H9 (cell line): Measurements from ENCODE around the gene TNKS2. TPM values are rescaled to one million over a fixed set of nuclear protein-coding genes. Genes with fewer than 3 reads are reported as not detected.

Source experiments
- DNase-seq: peaks from one replicate; pipeline ENCODE4 v3.0.0-alpha.2; 2017
- H2AFZ ChIP-seq: one replicate; pipeline ENCODE4 v1.6.1; 2013; ENCODE audit warnings: mild to moderate bottlenecking, low read length, control low read depth, moderate library complexity
- H2AK5ac ChIP-seq: 2 replicates; pipeline ENCODE4 v1.6.1; 2013; ENCODE audit warnings: low read length, control low read depth, mixed read lengths; ENCODE audit not compliant: insufficient read length
- H2BK120ac ChIP-seq: one replicate; pipeline ENCODE4 v1.6.1; 2013; ENCODE audit warnings: low read depth, mild to moderate bottlenecking, low read length, control low read depth, inconsistent platforms; ENCODE audit not compliant: poor library complexity, severe bottlenecking
- H2BK12ac ChIP-seq: 2 replicates; pipeline ENCODE4 v1.6.1; 2013; ENCODE audit warnings: low read length, control low read depth, mixed read lengths, low read depth; ENCODE audit not compliant: insufficient read length
- H2BK15ac ChIP-seq: 2 replicates; pipeline ENCODE4 v1.6.1; 2013; ENCODE audit warnings: low read depth, low read length, control low read depth
- H2BK20ac ChIP-seq: one replicate; pipeline ENCODE4 v1.6.1; 2013; ENCODE audit warnings: low read depth, mild to moderate bottlenecking, low read length, control low read depth, inconsistent platforms; ENCODE audit not compliant: poor library complexity, severe bottlenecking
- H2BK5ac ChIP-seq: 2 replicates; pipeline ENCODE4 v1.6.1; 2013; ENCODE audit warnings: low read length, control low read depth, mixed read lengths; ENCODE audit not compliant: insufficient read length
- H3K14ac ChIP-seq: 2 replicates; pipeline ENCODE4 v1.6.1; 2013; ENCODE audit warnings: low read length, control low read depth; ENCODE audit not compliant: insufficient read depth
- H3K18ac ChIP-seq: 2 replicates; pipeline ENCODE4 v1.6.1; 2013; ENCODE audit warnings: low read depth, mild to moderate bottlenecking, mixed read lengths, low read length, control low read depth; ENCODE audit not compliant: insufficient read length
- H3K23ac ChIP-seq: 2 replicates; pipeline ENCODE4 v1.6.1; 2013; ENCODE audit warnings: low read length, control low read depth, mixed read lengths, low read depth; ENCODE audit not compliant: insufficient read length
- H3K23me2 ChIP-seq: 2 replicates; pipeline ENCODE4 v1.6.1; 2013; ENCODE audit warnings: low read depth, mild to moderate bottlenecking, mixed read lengths, low read length, control low read depth; ENCODE audit not compliant: insufficient read length, poor library complexity, severe bottlenecking
- H3K27ac ChIP-seq: 2 replicates; pipeline ENCODE4 v1.5.1; 2013; ENCODE audit warnings: low read length, control low read depth, mixed read lengths, low read depth; ENCODE audit not compliant: insufficient read length
- H3K27me3 ChIP-seq: 2 replicates; pipeline ENCODE4 v1.6.1; 2013; ENCODE audit warnings: low read length, control low read depth, inconsistent platforms; ENCODE audit not compliant: insufficient read depth
- H3K4ac ChIP-seq: 2 replicates; pipeline ENCODE4 v1.6.1; 2013; ENCODE audit warnings: low read depth, mild to moderate bottlenecking, control low read depth, inconsistent platforms, low read length, moderate library complexity
- H3K4me1 ChIP-seq: 2 replicates; pipeline ENCODE4 v1.6.1; 2013; ENCODE audit warnings: low read length, control low read depth, inconsistent platforms; ENCODE audit not compliant: insufficient read depth
- H3K4me2 ChIP-seq: 2 replicates; pipeline ENCODE4 v1.6.1; 2013; ENCODE audit warnings: low read length, control low read depth, mixed read lengths; ENCODE audit not compliant: insufficient read length, insufficient read depth
- H3K56ac ChIP-seq: 2 replicates; pipeline ENCODE4 v1.6.1; 2013; ENCODE audit warnings: low read depth, mild to moderate bottlenecking, mixed read lengths, low read length, control low read depth; ENCODE audit not compliant: insufficient read length
- H3K79me1 ChIP-seq: 2 replicates; pipeline ENCODE4 v1.6.1; 2013; ENCODE audit warnings: low read depth, mild to moderate bottlenecking, moderate library complexity, low read length, control low read depth, inconsistent platforms; ENCODE audit not compliant: insufficient read depth, poor library complexity, severe bottlenecking
- H3K79me2 ChIP-seq: 2 replicates; pipeline ENCODE4 v1.6.1; 2013; ENCODE audit warnings: low read length, control low read depth, inconsistent platforms; ENCODE audit not compliant: insufficient read depth
- H3K9ac ChIP-seq: 2 replicates; pipeline ENCODE4 v1.6.1; 2013; ENCODE audit warnings: low read length, control low read depth, mixed read lengths; ENCODE audit not compliant: insufficient read length; ENCODE audit errors: extremely low read depth
- H3K9me3 ChIP-seq: one replicate; pipeline ENCODE4 v1.6.1; 2013; ENCODE audit warnings: low read depth, low read length, inconsistent platforms; ENCODE audit not compliant: control insufficient read depth
- H3T11ph ChIP-seq: one replicate; pipeline ENCODE4 v1.6.1; 2013; ENCODE audit warnings: mild to moderate bottlenecking, low read length, control low read depth, inconsistent platforms
- H4K20me1 ChIP-seq: one replicate; pipeline ENCODE4 v1.6.1; 2013; ENCODE audit not compliant: control insufficient read depth, insufficient read length, insufficient read depth
- H4K5ac ChIP-seq: 2 replicates; pipeline ENCODE4 v1.6.1; 2013; ENCODE audit warnings: low read depth, mild to moderate bottlenecking, mixed read lengths, low read length, control low read depth; ENCODE audit not compliant: insufficient read length
- H4K8ac ChIP-seq: replicated peaks from 2 replicates; pipeline ENCODE4 v1.6.1; 2013; ENCODE audit warnings: low read length, control low read depth, mixed read lengths, low read depth; ENCODE audit not compliant: insufficient read length
- H4K91ac ChIP-seq: 2 replicates; pipeline ENCODE4 v1.6.1; 2013; ENCODE audit warnings: low read depth, mild to moderate bottlenecking, moderate library complexity, mixed read lengths, low read length, control low read depth; ENCODE audit not compliant: insufficient read length
- H3K27ac Mint-ChIP-seq, 3 experiments: 2 replicates in 2 of 3; 3 replicates in 1 of 3; pipeline ENCODE4 v1.8.0; 2020 to 2021; ENCODE audit warnings: mixed read lengths in 3 of 3, mild to moderate bottlenecking in 1 of 3, moderate library complexity in 1 of 3
- H3K27me3 Mint-ChIP-seq: 2 replicates; pipeline ENCODE4 v1.8.0; 2021; ENCODE audit warnings: low read depth, mild to moderate bottlenecking, moderate library complexity, mixed read lengths
- H3K36me3 Mint-ChIP-seq, 3 experiments: 2 replicates in 2 of 3; 3 replicates in 1 of 3; pipeline ENCODE4 v1.8.0; 2020 to 2021; ENCODE audit warnings: low read depth in 3 of 3, mixed read lengths in 3 of 3; ENCODE audit not compliant: insufficient read depth in 1 of 3
- H3K4me1 Mint-ChIP-seq, 2 experiments: 2 replicates each; pipeline ENCODE4 v1.8.0; 2020; ENCODE audit warnings: mixed read lengths in 2 of 2
- H3K4me3 Mint-ChIP-seq, 2 experiments: 2 replicates in 1 of 2; 3 replicates in 1 of 2; pipeline ENCODE4 v1.8.0; 2020 to 2021; ENCODE audit warnings: mild to moderate bottlenecking in 2 of 2, mixed read lengths in 2 of 2, moderate library complexity in 1 of 2
- H3K9me3 Mint-ChIP-seq, 2 experiments: 2 replicates in 1 of 2; 3 replicates in 1 of 2; pipeline ENCODE4 v1.8.0; 2020; ENCODE audit warnings: mild to moderate bottlenecking in 2 of 2, mixed read lengths in 2 of 2, moderate library complexity in 1 of 2
- WGBS: extraction: QIAGEN DNeasy Blood & Tissue Kit; methylation state at CpG from one replicate; pipeline ENCODE4 v1.1.7; 2013; ENCODE audit warnings: missing lambda C conversion rate, low lambda C conversion rate, mixed read lengths; ENCODE audit not compliant: insufficient read length; ENCODE audit errors: extremely low coverage; 5-methylcytosine and 5-hydroxymethylcytosine counted together
- total RNA-seq: library from RNA; stranded (reverse); gene quantifications from 2 replicates; pipeline ENCODE4 v1.2.1, GENCODE V29; 2021
- TF ChIP-seq, protein P1 (sequence below): fragments of 200-600 bp; sonication (generic); conservative IDR thresholded peaks from 3 replicates; pipeline ENCODE4 v1.8.0; 2021; ENCODE audit warnings: antibody characterized with exemption, mild to moderate bottlenecking

TNKS2 gene
- total RNA-seq, 1 experiment from 2014 or later = 58.9 TPM

DNA sequence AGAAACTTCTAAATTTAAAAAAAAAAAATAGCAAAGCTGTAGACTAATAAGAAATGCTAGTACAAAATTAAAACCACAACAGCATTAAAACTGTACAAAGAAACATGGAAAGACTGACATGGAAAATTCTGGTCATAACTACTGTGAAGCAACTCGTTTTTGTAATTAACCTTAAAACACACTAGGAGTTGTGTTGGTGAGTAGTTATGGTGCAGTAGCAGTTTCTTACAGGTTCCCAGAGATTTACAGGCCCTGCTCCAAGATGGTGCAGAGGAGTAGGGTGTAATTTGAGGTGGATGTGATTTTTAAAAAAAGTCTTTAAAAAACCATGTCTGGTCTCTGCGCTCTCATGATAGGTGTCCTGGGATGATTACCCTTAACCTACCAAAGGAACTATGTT, 31.0 kb downstream of the TNKS2 start:
- H3T11ph ChIP-seq = no peak overlapping the region
- H3K27me3 ChIP-seq = no peaks in the 10 kb centered on the region
- no peaks in the 10 kb centered on the region for H3K9me3 ChIP-seq
- H2AK5ac ChIP-seq = no peak overlapping the region
- H3K18ac ChIP-seq = no peak overlapping the region
- no peak overlapping the region for H2BK120ac ChIP-seq
- H4K8ac ChIP-seq = no peak overlapping the region
- TF ChIP-seq, protein P1, sequence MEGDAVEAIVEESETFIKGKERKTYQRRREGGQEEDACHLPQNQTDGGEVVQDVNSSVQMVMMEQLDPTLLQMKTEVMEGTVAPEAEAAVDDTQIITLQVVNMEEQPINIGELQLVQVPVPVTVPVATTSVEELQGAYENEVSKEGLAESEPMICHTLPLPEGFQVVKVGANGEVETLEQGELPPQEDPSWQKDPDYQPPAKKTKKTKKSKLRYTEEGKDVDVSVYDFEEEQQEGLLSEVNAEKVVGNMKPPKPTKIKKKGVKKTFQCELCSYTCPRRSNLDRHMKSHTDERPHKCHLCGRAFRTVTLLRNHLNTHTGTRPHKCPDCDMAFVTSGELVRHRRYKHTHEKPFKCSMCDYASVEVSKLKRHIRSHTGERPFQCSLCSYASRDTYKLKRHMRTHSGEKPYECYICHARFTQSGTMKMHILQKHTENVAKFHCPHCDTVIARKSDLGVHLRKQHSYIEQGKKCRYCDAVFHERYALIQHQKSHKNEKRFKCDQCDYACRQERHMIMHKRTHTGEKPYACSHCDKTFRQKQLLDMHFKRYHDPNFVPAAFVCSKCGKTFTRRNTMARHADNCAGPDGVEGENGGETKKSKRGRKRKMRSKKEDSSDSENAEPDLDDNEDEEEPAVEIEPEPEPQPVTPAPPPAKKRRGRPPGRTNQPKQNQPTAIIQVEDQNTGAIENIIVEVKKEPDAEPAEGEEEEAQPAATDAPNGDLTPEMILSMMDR = no peak
- H4K5ac ChIP-seq = no peak overlapping the region
- no peak overlapping the region for H2BK5ac ChIP-seq
- H3K14ac ChIP-seq = no peak overlapping the region
- H3K23me2 ChIP-seq = no peaks in the 10 kb centered on the region
- H3K4ac ChIP-seq = no peak overlapping the region
- no peak overlapping the region for H4K91ac ChIP-seq
- no peak overlapping the region for H3K4me2 ChIP-seq
- H3K4me3 Mint-ChIP-seq = no peak overlapping the region
- no peaks in the 10 kb centered on the region for H3K79me2 ChIP-seq
- H3K27me3 Mint-ChIP-seq = no peaks in the 10 kb centered on the region
- no peak overlapping the region for H2BK15ac ChIP-seq
- H3K9me3 Mint-ChIP-seq = no peaks in the 10 kb centered on the region
- H2BK20ac ChIP-seq = no peak overlapping the region
- H3K4me1 Mint-ChIP-seq = peaks cover 8 to 10% of the 10 kb centered on the region in 2 experiments
- H3K4me1 ChIP-seq = no peaks in the 10 kb centered on the region
- H2AFZ ChIP-seq = no peak overlapping the region
- H3K36me3 Mint-ChIP-seq = peaks cover 31 to 86% (median 79%) of the 10 kb centered on the region in 3 experiments; a peak in 6 of 7 replicates
- no peaks in the 10 kb centered on the region for H3K79me1 ChIP-seq
- no peak overlapping the region for H2BK12ac ChIP-seq
- DNase-seq = no peak
- H3K23ac ChIP-seq = no peak overlapping the region
- H4K20me1 ChIP-seq = no peaks in the 10 kb centered on the region
- no peak overlapping the region for H3K27ac Mint-ChIP-seq
- H3K27ac ChIP-seq = no peak overlapping the region
- no peak overlapping the region for H3K56ac ChIP-seq
- WGBS = no CpG with 5 or more reads among the region's 2 CpGs
- no peak overlapping the region for H3K9ac ChIP-seq
